Stimulated activated CD4-positive, alpha-beta T cell treated with anti-CD3 and anti-CD28 coated beads, TNF-alpha, amount 100 ng/mL, for 1 hour (primary cell): ENCODE data around the gene CBX7.

Experiments used
- DNase-seq, 3 donors: peaks; one replicate each; pipeline ENCODE4 v3.0.0-alpha.2; 2020; ENCODE audit warnings: low read depth in 3 of 3, low spot score in 1 of 3

Gene CBX7

GRCh38 chr22:39152511-39153219, at the start of gene CBX7:
Gene CBX7, minus strand, starts transcription at chr22:39152680. Its CDS starts 236 bp downstream, at chr22:39152444.
- DNase-seq, result peak; percentile 81 to 97 (median 85)

GRCh38 chr22:39197578-39197977, 45.1 kb upstream of the CBX7 start:
- DNase-seq, result no peak

- DNase-seq, result no peak
Measured at GRCh38 chr22:39194098-39194497, 41.6 kb upstream of the CBX7 start.

GRCh38 chr22:39188809-39189208, 36.3 kb upstream of the CBX7 start:
- no peak for DNase-seq

GRCh38 chr22:39185601-39186012, 33.1 kb upstream of the CBX7 start:
- DNase-seq, result no peak

- DNase-seq, result no peak
Measured at GRCh38 chr22:39184586-39185577, 32.4 kb upstream of the CBX7 start.

GRCh38 chr22:39183991-39184585, 31.6 kb upstream of the CBX7 start:
- no peak for DNase-seq

GRCh38 chr22:39182478-39183030, 30.1 kb upstream of the CBX7 start:
- DNase-seq, result no peak

- no peak for DNase-seq
Measured at GRCh38 chr22:39181778-39182177, 29.3 kb upstream of the CBX7 start.

GRCh38 chr22:39181356-39181755, 28.9 kb upstream of the CBX7 start:
- no peak for DNase-seq

GRCh38 chr22:39179841-39180335, 27.4 kb upstream of the CBX7 start:
- no peak for DNase-seq

GRCh38 chr22:39179401-39179827, 26.9 kb upstream of the CBX7 start:
- DNase-seq, result no peak

GRCh38 chr22:39178206-39179111, 26.0 kb upstream of the CBX7 start:
- no peak for DNase-seq

GRCh38 chr22:39177791-39178190, 25.3 kb upstream of the CBX7 start:
- DNase-seq, result no peak

- DNase-seq, result no peak
Measured at GRCh38 chr22:39177456-39177775, 24.9 kb upstream of the CBX7 start.

GRCh38 chr22:39176714-39177455, 24.4 kb upstream of the CBX7 start:
- no peak for DNase-seq

- DNase-seq, result no peak
Measured at GRCh38 chr22:39176143-39176713, 23.7 kb upstream of the CBX7 start.

- no peak for DNase-seq
Measured at GRCh38 chr22:39175353-39176142, 23.1 kb upstream of the CBX7 start.
